Measurements from ENCODE around the gene CALN1. TPM values are rescaled to one million over a fixed set of nuclear protein-coding genes. Genes with fewer than 3 reads are reported as not detected.

CALN1 gene
- total RNA-seq, 4 donors from 2014 or later: under 0.01 to 1.2 (median 0.22) TPM; not detected in 1

- TF ChIP-seq EP300 (IDR thresholded peaks at IDR 0.05) (no peak), POLR2A (IDR thresholded peaks at IDR 0.05) (no peak)
- TF ChIP-seq, protein P1, sequence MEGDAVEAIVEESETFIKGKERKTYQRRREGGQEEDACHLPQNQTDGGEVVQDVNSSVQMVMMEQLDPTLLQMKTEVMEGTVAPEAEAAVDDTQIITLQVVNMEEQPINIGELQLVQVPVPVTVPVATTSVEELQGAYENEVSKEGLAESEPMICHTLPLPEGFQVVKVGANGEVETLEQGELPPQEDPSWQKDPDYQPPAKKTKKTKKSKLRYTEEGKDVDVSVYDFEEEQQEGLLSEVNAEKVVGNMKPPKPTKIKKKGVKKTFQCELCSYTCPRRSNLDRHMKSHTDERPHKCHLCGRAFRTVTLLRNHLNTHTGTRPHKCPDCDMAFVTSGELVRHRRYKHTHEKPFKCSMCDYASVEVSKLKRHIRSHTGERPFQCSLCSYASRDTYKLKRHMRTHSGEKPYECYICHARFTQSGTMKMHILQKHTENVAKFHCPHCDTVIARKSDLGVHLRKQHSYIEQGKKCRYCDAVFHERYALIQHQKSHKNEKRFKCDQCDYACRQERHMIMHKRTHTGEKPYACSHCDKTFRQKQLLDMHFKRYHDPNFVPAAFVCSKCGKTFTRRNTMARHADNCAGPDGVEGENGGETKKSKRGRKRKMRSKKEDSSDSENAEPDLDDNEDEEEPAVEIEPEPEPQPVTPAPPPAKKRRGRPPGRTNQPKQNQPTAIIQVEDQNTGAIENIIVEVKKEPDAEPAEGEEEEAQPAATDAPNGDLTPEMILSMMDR (IDR thresholded peaks at IDR 0.05): no peak
- H3K27ac ChIP-seq: no peak overlapping the region
- no peak for DNase-seq (ENCODE audit: low spot score in 2 of 2)
- no peaks in the 10 kb centered on the region for H3K27me3 ChIP-seq
- no peaks in the 10 kb centered on the region for H3K4me1 ChIP-seq
- H3K9me3 ChIP-seq: peaks cover 0 to 55% (median 2%) of the 10 kb centered on the region in 4 donors
- H3K4me3 ChIP-seq: no peak overlapping the region
- H3K36me3 ChIP-seq: no peaks in the 10 kb centered on the region
- 75 to 89% methylated on average over 5 of the region's 5 CpGs for WGBS, 2 donors
These were observed 528.7 kb downstream of the CALN1 start for GRCh38 chr7:71883415-71883814.

- WGBS, 2 donors: 69 to 81% methylated on average over 4 of the region's 4 CpGs
- Histone ChIP-seq H3K27me3 (no peaks in the 10 kb centered on the region), H3K36me3 (no peaks in the 10 kb centered on the region), H3K4me1 (no peaks in the 10 kb centered on the region), H3K27ac (no peak overlapping the region), H3K9me3 (peaks cover 0 to 25% (median 0%) of the 10 kb centered on the region in 4 donors), H3K4me3 (no peak overlapping the region)
- TF ChIP-seq, protein P1 (IDR thresholded peaks at IDR 0.05): no peak
- TF ChIP-seq EP300 (IDR thresholded peaks at IDR 0.05) (no peak), POLR2A (IDR thresholded peaks at IDR 0.05) (no peak)
- no peak for DNase-seq (ENCODE audit: low spot score in 2 of 2)
These were observed 540.7 kb downstream of the CALN1 start for GRCh38 chr7:71871446-71871845.

GRCh38 chr7:71870812-71871211, 541.3 kb downstream of the CALN1 start:
- no peak for DNase-seq (ENCODE audit: low spot score in 2 of 2)
- H3K4me1 ChIP-seq: no peaks in the 10 kb centered on the region
- no peaks in the 10 kb centered on the region for H3K36me3 ChIP-seq
- no peaks in the 10 kb centered on the region for H3K27me3 ChIP-seq
- peaks cover 0 to 19% (median 0%) of the 10 kb centered on the region in 4 donors for H3K9me3 ChIP-seq
- WGBS, 2 donors: 65 to 71% methylated on average over 2 of the region's 2 CpGs
- H3K4me3 ChIP-seq: no peak overlapping the region
- H3K27ac ChIP-seq: no peak overlapping the region
- TF ChIP-seq POLR2A (IDR thresholded peaks at IDR 0.05): no peak

- DNase-seq (ENCODE audit: low spot score in 2 of 2): no peak
- TF ChIP-seq POLR2A (IDR thresholded peaks at IDR 0.05) (no peak), EP300 (IDR thresholded peaks at IDR 0.05) (no peak)
- TF ChIP-seq, protein P1 (IDR thresholded peaks at IDR 0.05): no peak
- H3K9me3 ChIP-seq: peaks cover 0 to 9% (median 0%) of the 10 kb centered on the region in 4 donors
- H3K27ac ChIP-seq: no peak overlapping the region
- H3K4me3 ChIP-seq: no peak overlapping the region
- no peaks in the 10 kb centered on the region for H3K27me3 ChIP-seq
- WGBS, 2 donors: 71 to 76% methylated on average over 1 of the region's 1 CpG
- no peaks in the 10 kb centered on the region for H3K36me3 ChIP-seq
- H3K4me1 ChIP-seq: no peaks in the 10 kb centered on the region
These were observed 543.3 kb downstream of the CALN1 start for GRCh38 chr7:71868797-71869196.

- H3K9me3 ChIP-seq: peaks cover 0 to 9% (median 0%) of the 10 kb centered on the region in 4 donors
- no peak overlapping the region for H3K4me3 ChIP-seq
- H3K27ac ChIP-seq: no peak overlapping the region
- 78 to 81% methylated on average over 8 of the region's 8 CpGs for WGBS, 2 donors
- H3K36me3 ChIP-seq: no peaks in the 10 kb centered on the region
- TF ChIP-seq, protein P1 (IDR thresholded peaks at IDR 0.05): no peak
- no peak for TF ChIP-seq EP300 (IDR thresholded peaks at IDR 0.05)
- no peak for TF ChIP-seq POLR2A (IDR thresholded peaks at IDR 0.05)
- H3K27me3 ChIP-seq: no peaks in the 10 kb centered on the region
- H3K4me1 ChIP-seq: no peaks in the 10 kb centered on the region
- no peak for DNase-seq (ENCODE audit: low spot score in 2 of 2)
These were observed 544.5 kb downstream of the CALN1 start for GRCh38 chr7:71867626-71868025.

GRCh38 chr7:71865172-71865571, 547.0 kb downstream of the CALN1 start:
- WGBS, 2 donors: 69 to 74% methylated on average over 6 of the region's 6 CpGs

More at GRCh38 chr7:71865172-71865571, 547.0 kb downstream of the CALN1 start:
- DNase-seq (ENCODE audit: low spot score in 2 of 2): no peak
- H3K27ac ChIP-seq: no peak overlapping the region
- no peaks in the 10 kb centered on the region for H3K36me3 ChIP-seq
- H3K4me3 ChIP-seq: no peak overlapping the region
- no peaks in the 10 kb centered on the region for H3K27me3 ChIP-seq
- H3K9me3 ChIP-seq: peaks cover 0 to 9% (median 0%) of the 10 kb centered on the region in 4 donors
- TF ChIP-seq EP300 (IDR thresholded peaks at IDR 0.05) (no peak), POLR2A (IDR thresholded peaks at IDR 0.05) (no peak)
- TF ChIP-seq, protein P1 (IDR thresholded peaks at IDR 0.05): no peak
- no peaks in the 10 kb centered on the region for H3K4me1 ChIP-seq
